ENCODE results near the gene AP4S1. TPM values are rescaled to one million over a fixed set of nuclear protein-coding genes. Genes with fewer than 3 reads are reported as not detected.
A peak's percentile ranks its signal among the peaks of the same experiment; 100 is the strongest.

The AP4S1 gene
- total and polyA plus RNA-seq, 2 of the 8 experiments (the other 6 are each of a cell fraction or from before 2014, with no cell fraction given), result 2.8 to 9.9 TPM

GRCh38 chr14:31000629-31001338, 24.7 kb upstream of the AP4S1 start:
- Histone ChIP-seq H3K4me3 (ENCODE audit: extremely low read depth in 1 of 4, insufficient read depth in 2 of 4, low read depth in 3 of 4, low read length in 4 of 4) (peak overlapping the region in 1 of 4 experiments; percentile 24; a peak in 1 of 8 replicates), H3K79me1 (ENCODE audit: low read depth, low read length) (peaks cover 4% of the 10 kb centered on the region; the same call in 1 of the 2 replicates), H4K8ac (ENCODE audit: extremely low read depth, insufficient read depth, low read length) (no peak overlapping the region), H3K9ac (replicated peaks in 1 of 4; ENCODE audit: extremely low read depth in 1 of 4, low read depth in 3 of 4, low read length in 3 of 4) (no peak overlapping the region), H2BK5ac (ENCODE audit: low read depth, low read length) (no peak overlapping the region), H4K91ac (replicated peaks; ENCODE audit: insufficient read length, low read length) (no peak overlapping the region), H2AFZ (ENCODE audit: low read length) (no peak overlapping the region), H2BK12ac (ENCODE audit: low read depth, low read length) (no peak overlapping the region), H2BK15ac (ENCODE audit: low read length) (no peak overlapping the region), H3K23ac (ENCODE audit: insufficient read length) (no peak overlapping the region), H3K14ac (ENCODE audit: insufficient read length) (no peak overlapping the region), H3K23me2 (ENCODE audit: low read depth, low read length) (no peaks in the 10 kb centered on the region), H3K79me2 (ENCODE audit: control insufficient read depth in 1 of 2, insufficient read depth in 2 of 2, low read length in 2 of 2) (peaks cover 6 to 91% of the 10 kb centered on the region in 2 experiments), H4K20me1 (replicated peaks in 1 of 2; ENCODE audit: control insufficient read depth in 1 of 2, insufficient read depth in 2 of 2, low read length in 2 of 2) (peaks cover 12 to 15% of the 10 kb centered on the region in 2 experiments), H2AK5ac (ENCODE audit: low read depth, low read length) (no peak overlapping the region), H3K18ac (ENCODE audit: extremely low read depth, low read length) (no peak overlapping the region), H4K5ac (ENCODE audit: insufficient read length, low read depth, low read length) (no peak overlapping the region), H3K4me1 (replicated peaks in 1 of 4; ENCODE audit: control insufficient read depth in 3 of 4, insufficient read depth in 4 of 4, low read length in 3 of 4) (peaks cover 6 to 15% (median 9%) of the 10 kb centered on the region in 4 experiments; a peak in 6 of 7 replicates), H3K27ac (ENCODE audit: low read depth, low read length) (no peak overlapping the region), H3K36me3 (ENCODE audit: control insufficient read depth in 2 of 4, insufficient read depth in 4 of 4, low read length in 3 of 4) (no peaks in the 10 kb centered on the region; a peak in 1 of 8 replicates), H3K27me3 (replicated peaks in 1 of 4; ENCODE audit: control insufficient read depth in 3 of 4, extremely low read depth in 1 of 4, insufficient read depth in 3 of 4, low read length in 3 of 4) (no peaks in the 10 kb centered on the region), H2BK120ac (replicated peaks; ENCODE audit: low read depth, low read length) (no peak overlapping the region), H3K4ac (replicated peaks; ENCODE audit: insufficient read length, low read depth, low read length) (no peak overlapping the region), H3K4me2 (ENCODE audit: insufficient read depth in 1 of 2, low read depth in 2 of 2, low read length in 2 of 2) (no peak overlapping the region), H2BK20ac (ENCODE audit: low read length) (no peak overlapping the region), H3K56ac (replicated peaks; ENCODE audit: insufficient read length, low read depth, low read length) (no peak overlapping the region), H3K9me3 (ENCODE audit: insufficient read depth in 2 of 2, low read depth in 1 of 2, low read length in 1 of 2) (peaks cover 0 to 3% of the 10 kb centered on the region in 2 experiments; a peak in 1 of 4 replicates)
- ChIA-PET POLR2A (ENCODE audit: partially characterized antibody) (no interaction called here), CTCF (ENCODE audit: partially characterized antibody) (interaction anchor here (0.6 to 1.0 kb wide), 2 partner anchors 60 to 86 kb away, joined by 3 read pairs; no protein-coding TSS in a partner anchor)
- WGBS, 2 experiments (ENCODE audit: extremely low coverage in 1 of 2, insufficient coverage in 1 of 2, insufficient read length in 1 of 2, insufficient replicate concordance in 2 of 2, low coverage in 1 of 2, low lambda C conversion rate in 2 of 2, missing lambda C conversion rate in 1 of 2), result 72% methylated on average over 3 of the region's 3 CpGs; no CpG with 5 or more reads in 1 of the 2 experiments
- TF ChIP-seq SAP30 (IDR thresholded peaks at IDR 0.05; ENCODE audit: insufficient read depth, insufficient replicate concordance, low read length) (no peak), ZNF274 (IDR thresholded peaks at IDR 0.05; ENCODE audit: borderline replicate concordance, extremely low read depth, low read length) (no peak), SIX5 (IDR thresholded peaks at IDR 0.05; ENCODE audit: low read depth, low read length) (no peak), MAFK (IDR thresholded peaks at IDR 0.05; ENCODE audit: low read depth, low read length) (no peak)
- DNase-seq (ENCODE audit: low read depth in 1 of 2, low spot score in 2 of 2) (no peak), FAIRE-seq (no peak)
